H9 (cell line): Measurements from ENCODE around the gene YY1. TPM values are rescaled to one million over a fixed set of nuclear protein-coding genes. Genes with fewer than 3 reads are reported as not detected.
A peak's percentile ranks its signal among the peaks of the same experiment; 100 is the strongest.

ENCODE experiments used
- DNase-seq: peaks from one replicate; pipeline ENCODE4 v3.0.0-alpha.2; 2017
- H2AFZ ChIP-seq: one replicate; pipeline ENCODE4 v1.6.1; 2013; ENCODE audit warnings: mild to moderate bottlenecking, low read length, control low read depth, moderate library complexity
- H2AK5ac ChIP-seq: 2 replicates; pipeline ENCODE4 v1.6.1; 2013; ENCODE audit warnings: low read length, control low read depth, mixed read lengths; ENCODE audit not compliant: insufficient read length
- H2BK120ac ChIP-seq: one replicate; pipeline ENCODE4 v1.6.1; 2013; ENCODE audit warnings: low read depth, mild to moderate bottlenecking, low read length, control low read depth, inconsistent platforms; ENCODE audit not compliant: poor library complexity, severe bottlenecking
- H2BK12ac ChIP-seq: 2 replicates; pipeline ENCODE4 v1.6.1; 2013; ENCODE audit warnings: low read length, control low read depth, mixed read lengths, low read depth; ENCODE audit not compliant: insufficient read length
- H2BK15ac ChIP-seq: 2 replicates; pipeline ENCODE4 v1.6.1; 2013; ENCODE audit warnings: low read depth, low read length, control low read depth
- H2BK20ac ChIP-seq: one replicate; pipeline ENCODE4 v1.6.1; 2013; ENCODE audit warnings: low read depth, mild to moderate bottlenecking, low read length, control low read depth, inconsistent platforms; ENCODE audit not compliant: poor library complexity, severe bottlenecking
- H2BK5ac ChIP-seq: 2 replicates; pipeline ENCODE4 v1.6.1; 2013; ENCODE audit warnings: low read length, control low read depth, mixed read lengths; ENCODE audit not compliant: insufficient read length
- H3K14ac ChIP-seq: 2 replicates; pipeline ENCODE4 v1.6.1; 2013; ENCODE audit warnings: low read length, control low read depth; ENCODE audit not compliant: insufficient read depth
- H3K18ac ChIP-seq: 2 replicates; pipeline ENCODE4 v1.6.1; 2013; ENCODE audit warnings: low read depth, mild to moderate bottlenecking, mixed read lengths, low read length, control low read depth; ENCODE audit not compliant: insufficient read length
- H3K23ac ChIP-seq: 2 replicates; pipeline ENCODE4 v1.6.1; 2013; ENCODE audit warnings: low read length, control low read depth, mixed read lengths, low read depth; ENCODE audit not compliant: insufficient read length
- H3K23me2 ChIP-seq: 2 replicates; pipeline ENCODE4 v1.6.1; 2013; ENCODE audit warnings: low read depth, mild to moderate bottlenecking, mixed read lengths, low read length, control low read depth; ENCODE audit not compliant: insufficient read length, poor library complexity, severe bottlenecking
- H3K27ac ChIP-seq: 2 replicates; pipeline ENCODE4 v1.5.1; 2013; ENCODE audit warnings: low read length, control low read depth, mixed read lengths, low read depth; ENCODE audit not compliant: insufficient read length
- H3K27me3 ChIP-seq: 2 replicates; pipeline ENCODE4 v1.6.1; 2013; ENCODE audit warnings: low read length, control low read depth, inconsistent platforms; ENCODE audit not compliant: insufficient read depth
- H3K4ac ChIP-seq: 2 replicates; pipeline ENCODE4 v1.6.1; 2013; ENCODE audit warnings: low read depth, mild to moderate bottlenecking, control low read depth, inconsistent platforms, low read length, moderate library complexity
- H3K4me1 ChIP-seq: 2 replicates; pipeline ENCODE4 v1.6.1; 2013; ENCODE audit warnings: low read length, control low read depth, inconsistent platforms; ENCODE audit not compliant: insufficient read depth
- H3K4me2 ChIP-seq: 2 replicates; pipeline ENCODE4 v1.6.1; 2013; ENCODE audit warnings: low read length, control low read depth, mixed read lengths; ENCODE audit not compliant: insufficient read length, insufficient read depth
- H3K56ac ChIP-seq: 2 replicates; pipeline ENCODE4 v1.6.1; 2013; ENCODE audit warnings: low read depth, mild to moderate bottlenecking, mixed read lengths, low read length, control low read depth; ENCODE audit not compliant: insufficient read length
- H3K79me1 ChIP-seq: 2 replicates; pipeline ENCODE4 v1.6.1; 2013; ENCODE audit warnings: low read depth, mild to moderate bottlenecking, moderate library complexity, low read length, control low read depth, inconsistent platforms; ENCODE audit not compliant: insufficient read depth, poor library complexity, severe bottlenecking
- H3K79me2 ChIP-seq: 2 replicates; pipeline ENCODE4 v1.6.1; 2013; ENCODE audit warnings: low read length, control low read depth, inconsistent platforms; ENCODE audit not compliant: insufficient read depth
- H3K9ac ChIP-seq: 2 replicates; pipeline ENCODE4 v1.6.1; 2013; ENCODE audit warnings: low read length, control low read depth, mixed read lengths; ENCODE audit not compliant: insufficient read length; ENCODE audit errors: extremely low read depth
- H3K9me3 ChIP-seq: one replicate; pipeline ENCODE4 v1.6.1; 2013; ENCODE audit warnings: low read depth, low read length, inconsistent platforms; ENCODE audit not compliant: control insufficient read depth
- H3T11ph ChIP-seq: one replicate; pipeline ENCODE4 v1.6.1; 2013; ENCODE audit warnings: mild to moderate bottlenecking, low read length, control low read depth, inconsistent platforms
- H4K20me1 ChIP-seq: one replicate; pipeline ENCODE4 v1.6.1; 2013; ENCODE audit not compliant: control insufficient read depth, insufficient read length, insufficient read depth
- H4K5ac ChIP-seq: 2 replicates; pipeline ENCODE4 v1.6.1; 2013; ENCODE audit warnings: low read depth, mild to moderate bottlenecking, mixed read lengths, low read length, control low read depth; ENCODE audit not compliant: insufficient read length
- H4K8ac ChIP-seq: replicated peaks from 2 replicates; pipeline ENCODE4 v1.6.1; 2013; ENCODE audit warnings: low read length, control low read depth, mixed read lengths, low read depth; ENCODE audit not compliant: insufficient read length
- H4K91ac ChIP-seq: 2 replicates; pipeline ENCODE4 v1.6.1; 2013; ENCODE audit warnings: low read depth, mild to moderate bottlenecking, moderate library complexity, mixed read lengths, low read length, control low read depth; ENCODE audit not compliant: insufficient read length
- H3K27ac Mint-ChIP-seq, 3 experiments: 2 replicates in 2 of 3; 3 replicates in 1 of 3; pipeline ENCODE4 v1.8.0; 2020 to 2021; ENCODE audit warnings: mixed read lengths in 3 of 3, mild to moderate bottlenecking in 1 of 3, moderate library complexity in 1 of 3
- H3K27me3 Mint-ChIP-seq: 2 replicates; pipeline ENCODE4 v1.8.0; 2021; ENCODE audit warnings: low read depth, mild to moderate bottlenecking, moderate library complexity, mixed read lengths
- H3K36me3 Mint-ChIP-seq, 3 experiments: 2 replicates in 2 of 3; 3 replicates in 1 of 3; pipeline ENCODE4 v1.8.0; 2020 to 2021; ENCODE audit warnings: low read depth in 3 of 3, mixed read lengths in 3 of 3; ENCODE audit not compliant: insufficient read depth in 1 of 3
- H3K4me1 Mint-ChIP-seq, 2 experiments: 2 replicates each; pipeline ENCODE4 v1.8.0; 2020; ENCODE audit warnings: mixed read lengths in 2 of 2
- H3K4me3 Mint-ChIP-seq, 2 experiments: 2 replicates in 1 of 2; 3 replicates in 1 of 2; pipeline ENCODE4 v1.8.0; 2020 to 2021; ENCODE audit warnings: mild to moderate bottlenecking in 2 of 2, mixed read lengths in 2 of 2, moderate library complexity in 1 of 2
- H3K9me3 Mint-ChIP-seq, 2 experiments: 2 replicates in 1 of 2; 3 replicates in 1 of 2; pipeline ENCODE4 v1.8.0; 2020; ENCODE audit warnings: mild to moderate bottlenecking in 2 of 2, mixed read lengths in 2 of 2, moderate library complexity in 1 of 2
- CTCF ChIP-seq: fragments of 200-600 bp; sonication (generic); conservative IDR thresholded peaks from 3 replicates; pipeline ENCODE4 v1.8.0; 2021; ENCODE audit warnings: antibody characterized with exemption, mild to moderate bottlenecking
- WGBS: extraction: QIAGEN DNeasy Blood & Tissue Kit; methylation state at CpG from one replicate; pipeline ENCODE4 v1.1.7; 2013; ENCODE audit warnings: missing lambda C conversion rate, low lambda C conversion rate, mixed read lengths; ENCODE audit not compliant: insufficient read length; ENCODE audit errors: extremely low coverage; 5-methylcytosine and 5-hydroxymethylcytosine counted together
- total RNA-seq: library from RNA; stranded (reverse); gene quantifications from 2 replicates; pipeline ENCODE4 v1.2.1, GENCODE V29; 2021

YY1 gene
- total RNA-seq, 1 experiment from 2014 or later: 103 TPM

GRCh38 chr14:100323942-100324307 lies 85.0 kb downstream of the YY1 start:
- Mint-ChIP-seq H3K4me3 (no peak overlapping the region), H3K27ac (peak overlapping the region in 1 of 3 experiments; percentile 61; a peak in 2 of 7 replicates), H3K9me3 (no peaks in the 10 kb centered on the region; a peak in 1 of 5 replicates), H3K36me3 (no peaks in the 10 kb centered on the region), H3K27me3 (peaks cover 1% of the 10 kb centered on the region), H3K4me1 (peaks cover 7 to 12% of the 10 kb centered on the region in 2 experiments; a peak in 3 of 4 replicates)
- Histone ChIP-seq H3K27me3 (no peaks in the 10 kb centered on the region), H3K4me2 (no peak overlapping the region), H2BK20ac (no peak overlapping the region), H3K79me2 (no peaks in the 10 kb centered on the region), H2BK5ac (no peak overlapping the region), H3K18ac (no peak overlapping the region), H3K14ac (no peak overlapping the region; the same call in 1 of the 2 replicates), H3K56ac (no peak overlapping the region), H3K4me1 (no peaks in the 10 kb centered on the region), H2AFZ (no peak overlapping the region), H3K27ac (no peak overlapping the region), H2BK120ac (no peak overlapping the region), H3K79me1 (no peaks in the 10 kb centered on the region), H3K23me2 (no peaks in the 10 kb centered on the region), H4K20me1 (no peaks in the 10 kb centered on the region), H4K5ac (no peak overlapping the region), H3K4ac (no peak overlapping the region), H2BK12ac (no peak overlapping the region), H3K23ac (no peak overlapping the region), H2AK5ac (no peak overlapping the region), H4K8ac (no peak overlapping the region), H2BK15ac (no peak overlapping the region), H3K9me3 (no peaks in the 10 kb centered on the region), H4K91ac (no peak overlapping the region), H3K9ac (no peak overlapping the region), H3T11ph (no peak overlapping the region)
- no peak for TF ChIP-seq CTCF
- no CpG with 5 or more reads among the region's 8 CpGs for whole genome bisulfite sequencing
- DNase-seq: no peak
